Measurements from ENCODE around the gene FOXF1. TPM values are rescaled to one million over a fixed set of nuclear protein-coding genes. Genes with fewer than 3 reads are reported as not detected.
A peak's percentile ranks its signal among the peaks of the same experiment; 100 is the strongest.

FOXF1 gene
- total and polyA plus RNA-seq, 2 donors from 2014 or later: 0.57 to 0.67 TPM

DNA sequence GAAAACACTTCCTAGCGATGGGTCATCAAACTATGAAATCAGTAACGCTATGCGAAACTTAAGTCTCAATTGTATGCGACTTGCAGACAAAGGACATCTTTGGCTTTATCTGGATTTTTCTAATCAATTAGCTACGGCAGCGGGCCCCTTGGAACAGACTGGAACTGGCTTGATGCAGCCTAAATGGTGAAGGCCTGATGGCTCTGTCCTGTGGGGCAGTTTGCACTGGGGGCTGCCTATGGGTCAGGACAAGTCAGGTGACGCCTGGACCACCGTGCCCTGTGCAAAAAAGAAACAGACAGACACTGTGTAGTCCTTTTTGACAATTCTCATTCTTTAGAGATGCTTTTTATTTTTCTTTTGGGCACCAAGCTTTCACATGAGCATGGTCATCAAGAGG is 22.7 kb downstream of the FOXF1 start:
- Histone ChIP-seq H3K36me3 (ENCODE audit: control insufficient read depth in 2 of 3, insufficient read depth in 3 of 3, low read length in 3 of 3) (peaks cover 0 to 6% (median 3%) of the 10 kb centered on the region in 3 donors), H3K9ac (ENCODE audit: low read length in 3 of 3) (no peak overlapping the region), H3K4me3 (ENCODE audit: low read length in 3 of 3) (no peak overlapping the region), H3K27ac (ENCODE audit: low read depth in 2 of 2, low read length in 2 of 2) (no peak overlapping the region), H3K4me1 (ENCODE audit: control insufficient read depth in 2 of 3, insufficient read depth in 2 of 3, low read depth in 1 of 3, low read length in 3 of 3) (no peaks in the 10 kb centered on the region), H3K9me3 (ENCODE audit: control insufficient read depth in 2 of 3, insufficient read depth in 1 of 3, low read length in 3 of 3) (no peaks in the 10 kb centered on the region), H3K27me3 (ENCODE audit: control insufficient read depth, insufficient read depth, low read length) (no peaks in the 10 kb centered on the region)
- FAIRE-seq (no peak), DNase-seq (peak in 1 of 5 donors; percentile 22)
- intact Hi-C loops (cut with DNase I): no loop called here
- TF ChIP-seq, protein P1, sequence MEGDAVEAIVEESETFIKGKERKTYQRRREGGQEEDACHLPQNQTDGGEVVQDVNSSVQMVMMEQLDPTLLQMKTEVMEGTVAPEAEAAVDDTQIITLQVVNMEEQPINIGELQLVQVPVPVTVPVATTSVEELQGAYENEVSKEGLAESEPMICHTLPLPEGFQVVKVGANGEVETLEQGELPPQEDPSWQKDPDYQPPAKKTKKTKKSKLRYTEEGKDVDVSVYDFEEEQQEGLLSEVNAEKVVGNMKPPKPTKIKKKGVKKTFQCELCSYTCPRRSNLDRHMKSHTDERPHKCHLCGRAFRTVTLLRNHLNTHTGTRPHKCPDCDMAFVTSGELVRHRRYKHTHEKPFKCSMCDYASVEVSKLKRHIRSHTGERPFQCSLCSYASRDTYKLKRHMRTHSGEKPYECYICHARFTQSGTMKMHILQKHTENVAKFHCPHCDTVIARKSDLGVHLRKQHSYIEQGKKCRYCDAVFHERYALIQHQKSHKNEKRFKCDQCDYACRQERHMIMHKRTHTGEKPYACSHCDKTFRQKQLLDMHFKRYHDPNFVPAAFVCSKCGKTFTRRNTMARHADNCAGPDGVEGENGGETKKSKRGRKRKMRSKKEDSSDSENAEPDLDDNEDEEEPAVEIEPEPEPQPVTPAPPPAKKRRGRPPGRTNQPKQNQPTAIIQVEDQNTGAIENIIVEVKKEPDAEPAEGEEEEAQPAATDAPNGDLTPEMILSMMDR (IDR thresholded peaks at IDR 0.05; ENCODE audit: borderline replicate concordance, extremely low read depth, insufficient read depth): no peak

DNA sequence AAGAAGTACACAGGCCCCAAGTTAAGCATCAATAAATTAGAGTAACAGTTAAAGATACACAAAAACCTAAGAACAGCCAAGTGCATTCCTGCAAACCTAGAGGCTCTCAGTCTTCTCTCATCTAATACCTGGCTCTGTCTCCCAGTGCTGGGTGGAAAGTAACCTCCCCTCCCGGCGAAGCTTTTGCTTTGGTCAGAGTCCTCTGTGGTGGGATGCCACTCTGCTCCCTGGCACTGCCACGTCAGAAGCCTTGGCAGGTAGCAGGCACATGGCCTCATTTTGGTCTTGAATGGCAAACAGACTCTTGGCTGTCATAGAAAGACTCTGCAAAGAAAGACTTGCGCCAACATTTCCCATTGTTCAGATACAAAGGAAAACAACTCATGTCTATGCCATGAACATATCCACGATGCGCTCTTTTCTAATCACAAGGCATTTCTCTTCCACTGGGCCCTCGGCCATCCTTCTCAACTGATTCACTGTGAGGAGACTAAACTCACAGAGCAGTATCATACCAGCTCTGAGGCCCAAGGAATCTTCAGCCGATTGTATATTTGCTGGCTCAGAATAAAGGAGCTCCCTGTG is 23.5 kb downstream of the FOXF1 start:
- no peaks in the 10 kb centered on the region for H3K9me3 ChIP-seq (ENCODE audit: control insufficient read depth in 2 of 3, insufficient read depth in 1 of 3, low read length in 3 of 3)
- no peak overlapping the region for H3K27ac ChIP-seq (ENCODE audit: low read depth in 2 of 2, low read length in 2 of 2)
- H3K27me3 ChIP-seq (ENCODE audit: control insufficient read depth, insufficient read depth, low read length): no peaks in the 10 kb centered on the region
- H3K4me3 ChIP-seq (ENCODE audit: low read length in 3 of 3): no peak overlapping the region
- no peaks in the 10 kb centered on the region for H3K4me1 ChIP-seq (ENCODE audit: control insufficient read depth in 2 of 3, insufficient read depth in 2 of 3, low read depth in 1 of 3, low read length in 3 of 3)
- FAIRE-seq (no peak), DNase-seq (peak in 1 of 5 donors; percentile 35)
- intact Hi-C loops (cut with DNase I): no loop called here
- TF ChIP-seq, protein P1 (IDR thresholded peaks at IDR 0.05; ENCODE audit: borderline replicate concordance, extremely low read depth, insufficient read depth): no peak
- no peak overlapping the region for H3K9ac ChIP-seq (ENCODE audit: low read length in 3 of 3)
- peaks cover 0 to 14% (median 6%) of the 10 kb centered on the region in 3 donors for H3K36me3 ChIP-seq (ENCODE audit: control insufficient read depth in 2 of 3, insufficient read depth in 3 of 3, low read length in 3 of 3)

GRCh38 chr16:86534779-86535615 is 24.7 kb downstream of the FOXF1 start:
- Histone ChIP-seq H3K27me3 (ENCODE audit: control insufficient read depth, insufficient read depth, low read length) (no peaks in the 10 kb centered on the region), H3K27ac (ENCODE audit: low read depth in 2 of 2, low read length in 2 of 2) (no peak overlapping the region), H3K36me3 (ENCODE audit: control insufficient read depth in 2 of 3, insufficient read depth in 3 of 3, low read length in 3 of 3) (peaks cover 3 to 25% (median 9%) of the 10 kb centered on the region in 3 donors), H3K4me3 (ENCODE audit: low read length in 3 of 3) (no peak overlapping the region), H3K9ac (ENCODE audit: low read length in 3 of 3) (no peak overlapping the region), H3K9me3 (ENCODE audit: control insufficient read depth in 2 of 3, insufficient read depth in 1 of 3, low read length in 3 of 3) (no peaks in the 10 kb centered on the region), H3K4me1 (ENCODE audit: control insufficient read depth in 2 of 3, insufficient read depth in 2 of 3, low read depth in 1 of 3, low read length in 3 of 3) (no peaks in the 10 kb centered on the region)
- intact Hi-C loops (cut with DNase I): no loop called here
- peak in 1 of 5 donors; percentile 18 for DNase-seq
- TF ChIP-seq, protein P1 (IDR thresholded peaks at IDR 0.05; ENCODE audit: borderline replicate concordance, extremely low read depth, insufficient read depth): no peak
- FAIRE-seq: no peak

Measured in kidney (tissue), 14 donors.